SK-N-SH (cell line): ENCODE measurements around the gene P2RY13. TPM values are rescaled to one million over a fixed set of nuclear protein-coding genes. Genes with fewer than 3 reads are reported as not detected.

Experiments used
- CTCF ChIA-PET: fragments of 300-600, 350-600 bp; formaldehyde crosslinking; extraction: SDS; loops from one replicate; lab custom pipeline; 2021; lab: Yijun Ruan, JAX
- POLR2A ChIA-PET: fragments of 350-600 bp; sonication (Branson Sonifier 250); formaldehyde crosslinking; extraction: SDS; loops from one replicate; lab custom pipeline; 2020; ENCODE audit warnings: antibody characterized with exemption, inconsistent platforms; lab: Yijun Ruan, JAX
- DNase-seq: peaks from one replicate; pipeline ENCODE4 v3.0.0; 2012
- H2AFZ ChIP-seq: fragments of 200-600 bp; sonication (generic); 2 replicates; pipeline ENCODE4 v1.8.1; 2016; ENCODE audit warnings: antibody characterized with exemption, mild to moderate bottlenecking, low read depth
- H3F3A ChIP-seq: fragments of 200-600 bp; sonication (generic); replicated peaks from 2 replicates; pipeline ENCODE3; 2016; ENCODE audit warnings: antibody characterized with exemption, mild to moderate bottlenecking; ENCODE audit not compliant: insufficient read depth
- H3K27ac ChIP-seq, 2 experiments: fragments of 200-500 bp in 1 of 2; fragments of 200-600 bp in 1 of 2; sonication (Bioruptor generic) in 1 of 2; sonication (generic), shearing (Covaris generic) in 1 of 2; 2 replicates each; pipeline versions ENCODE4 v1.5.1 to v1.6.1; 2014 to 2016; ENCODE audit warnings: low read depth in 2 of 2, inconsistent platforms in 1 of 2, low read length in 1 of 2, mild to moderate bottlenecking in 1 of 2, mixed read lengths in 1 of 2
- H3K27me3 ChIP-seq: fragments of 200-600 bp; sonication (generic), shearing (Covaris generic); 2 replicates; pipeline ENCODE4 v1.6.1; 2016; ENCODE audit warnings: mixed run types; ENCODE audit not compliant: insufficient read depth
- H3K36me3 ChIP-seq, 2 experiments: fragments of 200-500 bp in 1 of 2; fragments of 200-600 bp in 1 of 2; sonication (Bioruptor generic) in 1 of 2; sonication (generic) in 1 of 2; replicated peaks in 1 of 2; 2 replicates each; pipeline versions ENCODE3 to v1.5.1; 2014 to 2016; ENCODE audit warnings: low read length in 1 of 2, mild to moderate bottlenecking in 1 of 2; ENCODE audit not compliant: insufficient read depth in 2 of 2, control insufficient read depth in 1 of 2
- H3K4me1 ChIP-seq, 2 experiments: fragments of 200-500 bp in 1 of 2; fragments of 200-600 bp in 1 of 2; sonication (Bioruptor generic) in 1 of 2; sonication (generic), shearing (Covaris generic) in 1 of 2; 2 replicates each; pipeline versions ENCODE4 v1.5.1 to v1.6.1; 2014 to 2016; ENCODE audit warnings: low read depth in 1 of 2, low read length in 1 of 2, mixed run types in 1 of 2; ENCODE audit not compliant: insufficient read depth in 2 of 2, control insufficient read depth in 1 of 2
- H3K4me2 ChIP-seq: fragments of 200-600 bp; sonication (generic), shearing (Covaris generic); 2 replicates; pipeline ENCODE4 v1.6.1; 2017; ENCODE audit warnings: mixed run types
- H3K4me3 ChIP-seq, 2 experiments: fragments of 200-500 bp in 1 of 2; fragments of 200-600 bp in 1 of 2; sonication (Bioruptor generic) in 1 of 2; sonication (generic), shearing (Covaris generic) in 1 of 2; 2 replicates each; pipeline versions ENCODE4 v1.5.1 to v1.8.1; 2014 to 2016; ENCODE audit warnings: low read depth in 2 of 2, inconsistent platforms in 1 of 2, low read length in 1 of 2, mild to moderate bottlenecking in 1 of 2, mixed read lengths in 1 of 2, moderate library complexity in 1 of 2
- H3K79me2 ChIP-seq: fragments of 200-600 bp; sonication (generic); 2 replicates; pipeline ENCODE4 v1.8.1; 2017; ENCODE audit warnings: mild to moderate bottlenecking; ENCODE audit not compliant: insufficient read depth
- H3K9ac ChIP-seq: fragments of 200-600 bp; sonication (generic); 2 replicates; pipeline ENCODE4 v1.6.1; 2017; ENCODE audit warnings: mixed run types
- H3K9me2 ChIP-seq: fragments of 200-600 bp; sonication (generic); 2 replicates; pipeline ENCODE4 v1.6.1; 2017; ENCODE audit warnings: mixed run types
- H3K9me3 ChIP-seq: fragments of 200-600 bp; sonication (generic); 2 replicates; pipeline ENCODE4 v1.6.1; 2017; ENCODE audit warnings: mixed run types, mild to moderate bottlenecking, moderate library complexity
- H4K20me1 ChIP-seq: fragments of 200-600 bp; sonication (generic); 2 replicates; pipeline ENCODE4 v1.6.1; 2017; ENCODE audit warnings: mild to moderate bottlenecking, mixed run types; ENCODE audit not compliant: insufficient read depth
- ELF1 ChIP-seq: IDR thresholded peaks from 2 replicates; pipeline ENCODE4 v1.4.0; 2012
- EP300 ChIP-seq, 2 experiments: IDR thresholded peaks; 2 replicates each; pipeline versions ENCODE4 v1.4.0 to v1.6.1; 2012; ENCODE audit warnings: borderline replicate concordance in 1 of 2, low read depth in 1 of 2, low read length in 1 of 2
- FOXM1 ChIP-seq: IDR thresholded peaks from 2 replicates; pipeline ENCODE4 v1.4.0; 2012; ENCODE audit warnings: low read depth, mild to moderate bottlenecking
- GABPA ChIP-seq: IDR thresholded peaks from 2 replicates; pipeline ENCODE4 v1.4.0; 2012; ENCODE audit warnings: low read depth, mild to moderate bottlenecking
- JUND ChIP-seq: IDR thresholded peaks from 2 replicates; pipeline ENCODE4 v1.4.0; 2012
- MEF2A ChIP-seq: IDR thresholded peaks from 2 replicates; pipeline ENCODE4 v1.4.0; 2012; ENCODE audit warnings: low read depth, borderline replicate concordance
- MXI1 ChIP-seq: IDR thresholded peaks from 2 replicates; pipeline ENCODE4 v1.6.1; 2012; ENCODE audit warnings: mild to moderate bottlenecking, low read depth, low read length, improper control_type of control experiment
- NFIC ChIP-seq: IDR thresholded peaks from 2 replicates; pipeline ENCODE4 v1.4.0; 2012; ENCODE audit warnings: borderline replicate concordance
- NRF1 ChIP-seq: IDR thresholded peaks from 2 replicates; pipeline ENCODE4 v1.6.1; 2012; ENCODE audit warnings: low read depth, mild to moderate bottlenecking, low read length
- RCOR1 ChIP-seq: fragments of 150-350 bp; IDR thresholded peaks from 2 replicates; pipeline ENCODE4 v1.6.1; 2017; ENCODE audit warnings: antibody characterized with exemption, low read length
- RFX5 ChIP-seq: IDR thresholded peaks from 2 replicates; pipeline ENCODE4 v1.6.1; 2012; ENCODE audit warnings: mild to moderate bottlenecking, improper control_type of control experiment, low read length
- RXRA ChIP-seq: IDR thresholded peaks from 2 replicates; pipeline ENCODE4 v1.4.0; 2012; ENCODE audit warnings: low read depth, mild to moderate bottlenecking, borderline replicate concordance
- SIN3A ChIP-seq: IDR thresholded peaks from 2 replicates; pipeline ENCODE4 v1.6.1; 2012; ENCODE audit warnings: low read depth, mild to moderate bottlenecking, low read length, moderate library complexity, borderline replicate concordance
- SMC3 ChIP-seq: IDR thresholded peaks from 2 replicates; pipeline ENCODE4 v1.6.1; 2012; ENCODE audit warnings: low read depth, low read length, improper control_type of control experiment
- TAF1 ChIP-seq: IDR thresholded peaks from 2 replicates; pipeline ENCODE4 v1.6.1; 2012; ENCODE audit warnings: low read depth, mild to moderate bottlenecking, low read length, moderate library complexity, borderline replicate concordance
- WGBS: methylation state at CpG from one replicate; pipeline ENCODE4 v1.1.6; 2017; ENCODE audit warnings: low lambda C conversion rate; 5-methylcytosine and 5-hydroxymethylcytosine counted together
- polyA plus RNA-seq, 3 experiments: library from polyadenylated mRNA; depleted of rRNA; stranded (reverse); fragments of >200 nt; gene quantifications; 2 replicates each; pipeline ENCODE4 v1.2.3, GENCODE V29; 2012
- TF ChIP-seq, protein P1 (sequence below): IDR thresholded peaks from 2 replicates; pipeline ENCODE4; 2012
- TF ChIP-seq, protein P2 (sequence below): IDR thresholded peaks from 2 replicates; pipeline ENCODE4 v1.4.0; 2012; ENCODE audit warnings: low read depth, borderline replicate concordance
- TF ChIP-seq, protein P3 (sequence below): IDR thresholded peaks from 2 replicates; pipeline ENCODE4 v1.4.0; 2012; ENCODE audit warnings: low read depth
- TF ChIP-seq, protein P4 (sequence below): fragments of 150-350 bp; IDR thresholded peaks from 2 replicates; pipeline ENCODE4 v1.6.1; 2017; ENCODE audit warnings: antibody characterized with exemption, low read length, low read depth, borderline replicate concordance
- TF ChIP-seq, protein P5 (sequence below): fragments of 150-350 bp; IDR thresholded peaks from 2 replicates; pipeline ENCODE4 v1.6.1; 2016; ENCODE audit warnings: mild to moderate bottlenecking, low read depth, low read length

P2RY13 gene
- polyA plus RNA-seq, 1 of the 3 experiments (the other 2 are of a cell fraction) = not detected

DNA sequence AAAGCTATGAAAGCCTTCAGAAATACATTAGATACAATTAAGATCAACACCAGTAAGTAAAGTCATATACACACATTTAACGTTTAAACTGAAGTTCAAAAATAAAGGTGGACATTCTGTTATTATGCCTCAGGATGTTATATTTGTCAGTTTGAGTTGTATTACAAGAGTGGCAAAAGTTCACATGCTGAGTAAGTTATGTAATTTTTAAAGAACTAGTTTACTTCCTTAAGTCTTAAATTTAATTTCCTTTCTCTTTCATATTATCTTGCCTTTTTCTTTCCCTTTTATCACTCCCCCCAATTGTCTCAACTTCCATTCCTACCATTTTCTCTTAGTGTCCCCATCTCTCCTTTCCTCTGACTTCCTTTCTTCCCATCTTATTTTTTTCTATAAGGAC lies 7.8 kb downstream of the P2RY13 start:
- Histone ChIP-seq H3K27me3 (no peaks in the 10 kb centered on the region; the same call in 1 of the 2 replicates), H3K4me3 (no peak overlapping the region), H3K9me3 (no peaks in the 10 kb centered on the region), H3K36me3 (no peaks in the 10 kb centered on the region), H2AFZ (no peak overlapping the region), H3K4me1 (peaks cover 0 to 27% of the 10 kb centered on the region in 2 experiments; a peak in 3 of 4 replicates), H3K27ac (no peak overlapping the region), H3K4me2 (no peak overlapping the region), H3K9me2 (no peaks in the 10 kb centered on the region), H3K9ac (no peak overlapping the region), H3K79me2 (no peaks in the 10 kb centered on the region), H3F3A (no peaks in the 10 kb centered on the region), H4K20me1 (no peaks in the 10 kb centered on the region)
- ChIA-PET CTCF (interaction anchor here (0.8 to 1.5 kb wide), 2 partner anchors 94 to 153 kb away, joined by 3 to 5 read pairs; no protein-coding TSS in a partner anchor), POLR2A (no interaction called here)
- no peak for DNase-seq
- WGBS = 58% methylated on average over 1 of the region's 1 CpG
- no peak for TF ChIP-seq NRF1
- TF ChIP-seq SIN3A = no peak
- TF ChIP-seq, protein P1, sequence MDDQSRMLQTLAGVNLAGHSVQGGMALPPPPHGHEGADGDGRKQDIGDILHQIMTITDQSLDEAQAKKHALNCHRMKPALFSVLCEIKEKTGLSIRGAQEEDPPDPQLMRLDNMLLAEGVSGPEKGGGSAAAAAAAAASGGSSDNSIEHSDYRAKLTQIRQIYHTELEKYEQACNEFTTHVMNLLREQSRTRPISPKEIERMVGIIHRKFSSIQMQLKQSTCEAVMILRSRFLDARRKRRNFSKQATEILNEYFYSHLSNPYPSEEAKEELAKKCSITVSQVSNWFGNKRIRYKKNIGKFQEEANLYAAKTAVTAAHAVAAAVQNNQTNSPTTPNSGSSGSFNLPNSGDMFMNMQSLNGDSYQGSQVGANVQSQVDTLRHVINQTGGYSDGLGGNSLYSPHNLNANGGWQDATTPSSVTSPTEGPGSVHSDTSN = no peak

DNA sequence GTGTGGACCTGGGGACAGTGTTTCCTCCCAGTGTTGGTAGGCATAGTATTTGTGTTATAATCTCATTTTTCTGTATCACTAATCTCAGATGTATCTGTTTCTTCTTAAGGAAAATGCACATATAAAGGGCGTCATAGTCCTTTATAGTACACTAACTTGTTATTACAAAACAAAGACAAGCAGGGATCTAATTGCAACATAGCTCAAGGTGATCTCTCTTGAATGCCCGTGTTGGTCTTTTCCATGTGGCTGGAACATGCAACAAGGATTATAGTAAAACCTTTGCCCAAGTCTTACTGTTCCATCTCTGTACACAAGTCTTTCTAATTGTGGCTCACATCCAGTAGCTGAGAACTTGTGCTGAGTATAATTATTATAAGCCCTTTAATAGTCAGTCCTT lies 9.2 kb downstream of the P2RY13 start:
- POLR2A ChIA-PET = no interaction called here
- Histone ChIP-seq H3K4me3 (no peak overlapping the region; a peak in 1 of 4 replicates), H3K79me2 (no peaks in the 10 kb centered on the region), H4K20me1 (no peaks in the 10 kb centered on the region), H3F3A (no peaks in the 10 kb centered on the region), H3K4me2 (no peak overlapping the region; the same call in 1 of the 2 replicates), H2AFZ (no peak overlapping the region), H3K27ac (peak overlapping the region; percentile 48 to 57; a peak in 3 of 4 replicates), H3K36me3 (no peaks in the 10 kb centered on the region), H3K27me3 (no peaks in the 10 kb centered on the region; the same call in 1 of the 2 replicates), H3K4me1 (peaks cover 0 to 27% of the 10 kb centered on the region in 2 experiments; a peak in 3 of 4 replicates), H3K9ac (no peak overlapping the region), H3K9me3 (no peaks in the 10 kb centered on the region; the same call in 1 of the 2 replicates), H3K9me2 (no peaks in the 10 kb centered on the region)
- 48% methylated on average over 2 of the region's 2 CpGs for WGBS
- TF ChIP-seq GABPA = no peak
- no peak for TF ChIP-seq NFIC
- TF ChIP-seq, protein P2, sequence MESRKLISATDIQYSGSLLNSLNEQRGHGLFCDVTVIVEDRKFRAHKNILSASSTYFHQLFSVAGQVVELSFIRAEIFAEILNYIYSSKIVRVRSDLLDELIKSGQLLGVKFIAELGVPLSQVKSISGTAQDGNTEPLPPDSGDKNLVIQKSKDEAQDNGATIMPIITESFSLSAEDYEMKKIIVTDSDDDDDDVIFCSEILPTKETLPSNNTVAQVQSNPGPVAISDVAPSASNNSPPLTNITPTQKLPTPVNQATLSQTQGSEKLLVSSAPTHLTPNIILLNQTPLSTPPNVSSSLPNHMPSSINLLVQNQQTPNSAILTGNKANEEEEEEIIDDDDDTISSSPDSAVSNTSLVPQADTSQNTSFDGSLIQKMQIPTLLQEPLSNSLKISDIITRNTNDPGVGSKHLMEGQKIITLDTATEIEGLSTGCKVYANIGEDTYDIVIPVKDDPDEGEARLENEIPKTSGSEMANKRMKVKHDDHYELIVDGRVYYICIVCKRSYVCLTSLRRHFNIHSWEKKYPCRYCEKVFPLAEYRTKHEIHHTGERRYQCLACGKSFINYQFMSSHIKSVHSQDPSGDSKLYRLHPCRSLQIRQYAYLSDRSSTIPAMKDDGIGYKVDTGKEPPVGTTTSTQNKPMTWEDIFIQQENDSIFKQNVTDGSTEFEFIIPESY = no peak
- no peak for TF ChIP-seq RCOR1
- TF ChIP-seq, protein P3, sequence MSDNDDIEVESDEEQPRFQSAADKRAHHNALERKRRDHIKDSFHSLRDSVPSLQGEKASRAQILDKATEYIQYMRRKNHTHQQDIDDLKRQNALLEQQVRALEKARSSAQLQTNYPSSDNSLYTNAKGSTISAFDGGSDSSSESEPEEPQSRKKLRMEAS = no peak
- TF ChIP-seq RXRA = no peak
- TF ChIP-seq, protein P4, sequence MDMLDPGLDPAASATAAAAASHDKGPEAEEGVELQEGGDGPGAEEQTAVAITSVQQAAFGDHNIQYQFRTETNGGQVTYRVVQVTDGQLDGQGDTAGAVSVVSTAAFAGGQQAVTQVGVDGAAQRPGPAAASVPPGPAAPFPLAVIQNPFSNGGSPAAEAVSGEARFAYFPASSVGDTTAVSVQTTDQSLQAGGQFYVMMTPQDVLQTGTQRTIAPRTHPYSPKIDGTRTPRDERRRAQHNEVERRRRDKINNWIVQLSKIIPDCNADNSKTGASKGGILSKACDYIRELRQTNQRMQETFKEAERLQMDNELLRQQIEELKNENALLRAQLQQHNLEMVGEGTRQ = no peak
- no peak for TF ChIP-seq RFX5
- no peak for TF ChIP-seq MEF2A
- TF ChIP-seq, protein P5, sequence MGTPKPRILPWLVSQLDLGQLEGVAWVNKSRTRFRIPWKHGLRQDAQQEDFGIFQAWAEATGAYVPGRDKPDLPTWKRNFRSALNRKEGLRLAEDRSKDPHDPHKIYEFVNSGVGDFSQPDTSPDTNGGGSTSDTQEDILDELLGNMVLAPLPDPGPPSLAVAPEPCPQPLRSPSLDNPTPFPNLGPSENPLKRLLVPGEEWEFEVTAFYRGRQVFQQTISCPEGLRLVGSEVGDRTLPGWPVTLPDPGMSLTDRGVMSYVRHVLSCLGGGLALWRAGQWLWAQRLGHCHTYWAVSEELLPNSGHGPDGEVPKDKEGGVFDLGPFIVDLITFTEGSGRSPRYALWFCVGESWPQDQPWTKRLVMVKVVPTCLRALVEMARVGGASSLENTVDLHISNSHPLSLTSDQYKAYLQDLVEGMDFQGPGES = no peak
- no peak for TF ChIP-seq TAF1
- no peak for TF ChIP-seq MXI1
- TF ChIP-seq ELF1 = no peak
- TF ChIP-seq SMC3 = no peak
- TF ChIP-seq JUND = no peak
- no peak for TF ChIP-seq EP300 (IDR thresholded peaks at IDR 0.05; ENCODE audit: borderline replicate concordance in 1 of 2, low read depth in 1 of 2, low read length in 1 of 2)
- TF ChIP-seq FOXM1 = no peak
- CTCF ChIA-PET = no interaction called here
- no peak for DNase-seq
